HepG2 (cell line): ENCODE data around the gene FAM219A.
"Not testable (repeated sequence)": the region's sequence is repeated elsewhere in the genome, so short reads cannot be mapped to it uniquely, and the experiment has no call there.

Experiments used
- BCLAF1 ChIP-seq: fragments of 450-650 bp; IDR thresholded peaks from 2 replicates; pipeline ENCODE4 v1.6.1; 2017; ENCODE audit warnings: mild to moderate bottlenecking
- CTCF ChIP-seq: sonication (generic); formaldehyde crosslinking; IDR thresholded peaks from 2 replicates; pipeline ENCODE4 v1.5.0; 2020; ENCODE audit warnings: mild to moderate bottlenecking, missing genetic modification reagents, moderate library complexity
- ETV6 ChIP-seq: sonication (generic); formaldehyde crosslinking; conservative IDR thresholded peaks from 2 replicates; pipeline ENCODE4 v1.4.0; 2020; ENCODE audit warnings: missing genetic modification reagents
- MAX ChIP-seq: IDR thresholded peaks from 2 replicates; pipeline ENCODE4 v1.6.1; 2012; ENCODE audit warnings: inconsistent platforms
- ZNF282 ChIP-seq: fragments of 450-650 bp; IDR thresholded peaks from 2 replicates; pipeline ENCODE4 v1.6.1; 2018; ENCODE audit not compliant: partially characterized antibody

GRCh38 chr9:34482746-34483145 lies 24.4 kb upstream of the FAM219A start:
- TF ChIP-seq ETV6; CTCF (CRISPR knock-in tag); MAX; BCLAF1; ZNF282: not testable (repeated sequence)
